ENCODE measurements around the gene TBX1. TPM values are rescaled to one million over a fixed set of nuclear protein-coding genes. Genes with fewer than 3 reads are reported as not detected.
A peak's percentile ranks its signal among the peaks of the same experiment; 100 is the strongest.

Gene TBX1
- total RNA-seq, 4 donors from 2014 or later = 1.6 to 7.0 (median 4.8) TPM

DNA sequence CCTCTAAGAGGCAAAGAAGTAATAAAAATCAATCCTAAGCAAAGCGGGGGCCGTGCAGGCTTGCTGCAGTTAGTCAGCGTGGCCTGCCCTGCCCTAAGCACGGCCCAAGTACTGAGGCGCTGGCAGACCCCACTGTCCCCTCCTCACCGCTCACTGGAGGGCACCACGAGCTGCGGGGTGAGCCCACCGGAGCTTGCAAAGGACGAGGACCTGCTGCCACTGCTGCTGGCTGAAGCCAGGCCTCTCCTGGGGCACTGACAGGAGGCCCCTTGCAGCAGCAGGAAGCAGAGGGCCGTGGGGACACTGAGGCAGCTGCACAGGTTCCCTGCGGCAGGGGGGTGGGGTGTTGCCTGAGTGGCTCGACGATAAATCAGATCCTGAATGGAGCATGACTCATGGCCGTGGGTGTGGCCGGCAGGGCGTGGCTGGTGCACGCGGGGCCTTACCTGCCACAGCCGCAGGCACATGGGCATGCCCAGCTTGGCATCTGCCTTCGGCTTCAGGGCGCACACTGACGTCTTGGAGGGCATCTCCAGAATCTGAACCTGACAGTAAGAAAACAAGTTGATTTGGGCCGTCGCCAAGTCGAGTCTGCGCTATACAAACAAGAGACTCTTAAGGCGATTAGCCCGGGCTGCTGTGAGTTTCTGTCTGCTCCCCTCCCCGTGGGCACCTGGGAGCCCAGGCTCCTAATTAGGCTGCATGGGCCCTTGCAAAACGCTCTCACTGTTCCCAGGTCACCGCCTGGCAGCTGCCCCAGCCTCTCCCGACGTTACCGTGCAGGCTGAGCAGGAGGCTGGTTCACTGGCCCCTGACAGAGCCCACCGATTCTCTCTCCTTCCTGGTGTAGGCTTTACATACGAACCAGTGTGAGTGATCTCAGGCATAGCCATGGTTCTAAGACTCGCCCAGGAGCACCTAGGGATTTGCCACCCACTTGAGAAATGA is 45.9 kb downstream of the TBX1 start:
- Histone ChIP-seq H3K36me3 (no peaks in the 10 kb centered on the region), H3K4me3 (no peak overlapping the region), H3K4me1 (peaks cover 63% of the 10 kb centered on the region), H3K27ac (peak overlapping the region; percentile 3), H3K27me3 (no peaks in the 10 kb centered on the region), H3K9me3 (no peaks in the 10 kb centered on the region)
- 29% methylated on average over 32 of the region's 38 CpGs for WGBS
- no peak for TF ChIP-seq EP300 (IDR thresholded peaks at IDR 0.05)
- TF ChIP-seq, protein P1, sequence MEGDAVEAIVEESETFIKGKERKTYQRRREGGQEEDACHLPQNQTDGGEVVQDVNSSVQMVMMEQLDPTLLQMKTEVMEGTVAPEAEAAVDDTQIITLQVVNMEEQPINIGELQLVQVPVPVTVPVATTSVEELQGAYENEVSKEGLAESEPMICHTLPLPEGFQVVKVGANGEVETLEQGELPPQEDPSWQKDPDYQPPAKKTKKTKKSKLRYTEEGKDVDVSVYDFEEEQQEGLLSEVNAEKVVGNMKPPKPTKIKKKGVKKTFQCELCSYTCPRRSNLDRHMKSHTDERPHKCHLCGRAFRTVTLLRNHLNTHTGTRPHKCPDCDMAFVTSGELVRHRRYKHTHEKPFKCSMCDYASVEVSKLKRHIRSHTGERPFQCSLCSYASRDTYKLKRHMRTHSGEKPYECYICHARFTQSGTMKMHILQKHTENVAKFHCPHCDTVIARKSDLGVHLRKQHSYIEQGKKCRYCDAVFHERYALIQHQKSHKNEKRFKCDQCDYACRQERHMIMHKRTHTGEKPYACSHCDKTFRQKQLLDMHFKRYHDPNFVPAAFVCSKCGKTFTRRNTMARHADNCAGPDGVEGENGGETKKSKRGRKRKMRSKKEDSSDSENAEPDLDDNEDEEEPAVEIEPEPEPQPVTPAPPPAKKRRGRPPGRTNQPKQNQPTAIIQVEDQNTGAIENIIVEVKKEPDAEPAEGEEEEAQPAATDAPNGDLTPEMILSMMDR (IDR thresholded peaks at IDR 0.05) = no peak
- peak; percentile 6 to 58 (median 16) for TF ChIP-seq POLR2AphosphoS5 (IDR thresholded peaks at IDR 0.05)
- TF ChIP-seq POLR2A (IDR thresholded peaks at IDR 0.05) = no peak
- peak; percentile 84 to 89 for DNase-seq (ENCODE audit: low spot score in 2 of 2)

DNA sequence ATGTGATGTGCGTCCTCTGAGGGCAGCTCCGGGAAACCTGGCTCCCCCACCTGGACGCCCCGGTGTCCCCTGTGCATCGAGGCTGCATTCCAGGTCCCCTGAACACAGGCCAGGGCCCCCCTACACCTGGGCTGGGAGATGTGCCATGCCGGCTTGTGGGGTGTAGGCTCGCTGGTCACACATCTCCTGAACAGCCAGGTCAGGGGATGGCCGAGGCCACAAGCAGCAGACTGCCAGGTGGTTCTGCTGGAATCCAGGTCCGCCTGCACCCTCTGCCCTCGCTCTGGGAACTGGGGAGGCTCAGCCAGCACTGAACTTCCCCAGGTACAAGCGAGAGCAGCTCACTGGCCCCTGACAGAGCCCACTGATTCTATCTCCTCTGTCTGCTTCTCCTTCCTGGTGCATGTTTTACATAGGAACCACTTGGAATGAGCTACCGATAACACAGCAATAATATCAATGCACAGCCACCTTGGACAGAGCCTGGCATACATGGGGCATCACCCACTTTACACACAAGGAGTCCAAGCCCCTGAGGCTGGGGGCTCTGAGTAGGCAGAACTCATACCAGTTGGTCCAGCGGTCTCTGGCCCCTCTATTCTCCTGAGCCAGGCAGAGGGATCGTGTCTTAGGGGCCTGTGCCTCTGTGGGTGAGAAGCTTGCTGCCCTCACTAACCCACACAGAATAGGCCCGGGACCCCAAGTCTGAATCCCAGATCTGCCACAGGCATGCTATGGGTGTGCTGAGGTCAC is 46.8 kb downstream of the TBX1 start:
- H3K27ac ChIP-seq = peak overlapping the region; percentile 3
- WGBS = 69% methylated on average over 8 of the region's 15 CpGs
- H3K9me3 ChIP-seq = no peaks in the 10 kb centered on the region
- DNase-seq (ENCODE audit: low spot score in 2 of 2) = peak; percentile 64 to 76
- no peak overlapping the region for H3K4me3 ChIP-seq
- TF ChIP-seq POLR2A (IDR thresholded peaks at IDR 0.05) (no peak), EP300 (IDR thresholded peaks at IDR 0.05) (no peak), POLR2AphosphoS5 (IDR thresholded peaks at IDR 0.05) (no peak)
- TF ChIP-seq, protein P1 (IDR thresholded peaks at IDR 0.05) = no peak
- no peaks in the 10 kb centered on the region for H3K36me3 ChIP-seq
- H3K27me3 ChIP-seq = no peaks in the 10 kb centered on the region
- peaks cover 65% of the 10 kb centered on the region for H3K4me1 ChIP-seq

- DNase-seq (ENCODE audit: low spot score in 2 of 2) = peak; percentile 53 to 79
- no peak overlapping the region for H3K27ac ChIP-seq
- peaks cover 61% of the 10 kb centered on the region for H3K4me1 ChIP-seq
- TF ChIP-seq, protein P1 (IDR thresholded peaks at IDR 0.05) = no peak
- no peak for TF ChIP-seq EP300 (IDR thresholded peaks at IDR 0.05)
- TF ChIP-seq POLR2AphosphoS5 (IDR thresholded peaks at IDR 0.05) = no peak
- no peak for TF ChIP-seq POLR2A (IDR thresholded peaks at IDR 0.05)
- H3K4me3 ChIP-seq = no peak overlapping the region
- H3K27me3 ChIP-seq = no peaks in the 10 kb centered on the region
- H3K36me3 ChIP-seq = no peaks in the 10 kb centered on the region
- no peaks in the 10 kb centered on the region for H3K9me3 ChIP-seq
- WGBS = 95% methylated on average over 13 of the region's 20 CpGs
Measured at GRCh38 chr22:19807914-19808872, 47.6 kb downstream of the TBX1 start.

GRCh38 chr22:19808873-19809478 is 48.4 kb downstream of the TBX1 start:
- Histone ChIP-seq H3K4me1 (peaks cover 57% of the 10 kb centered on the region), H3K4me3 (no peak overlapping the region), H3K9me3 (no peaks in the 10 kb centered on the region), H3K36me3 (no peaks in the 10 kb centered on the region), H3K27me3 (no peaks in the 10 kb centered on the region), H3K27ac (no peak overlapping the region)
- no peak for TF ChIP-seq POLR2AphosphoS5 (IDR thresholded peaks at IDR 0.05)
- no peak for TF ChIP-seq POLR2A (IDR thresholded peaks at IDR 0.05)
- no peak for TF ChIP-seq EP300 (IDR thresholded peaks at IDR 0.05)
- DNase-seq (ENCODE audit: low spot score in 2 of 2) = peak in 1 of 2 donors; percentile 74
- 86% methylated on average over 11 of the region's 11 CpGs for WGBS

- 55% methylated on average over 3 of the region's 3 CpGs for WGBS
- Histone ChIP-seq H3K27me3 (no peaks in the 10 kb centered on the region), H3K4me3 (no peak overlapping the region), H3K9me3 (no peaks in the 10 kb centered on the region), H3K36me3 (no peaks in the 10 kb centered on the region), H3K27ac (no peak overlapping the region), H3K4me1 (peaks cover 54% of the 10 kb centered on the region)
- TF ChIP-seq POLR2AphosphoS5 (IDR thresholded peaks at IDR 0.05) (no peak), POLR2A (IDR thresholded peaks at IDR 0.05) (no peak), EP300 (IDR thresholded peaks at IDR 0.05) (no peak)
- TF ChIP-seq, protein P1 (IDR thresholded peaks at IDR 0.05) = no peak
- DNase-seq (ENCODE audit: low spot score in 2 of 2) = no peak
Measured at GRCh38 chr22:19809741-19810140, 49.2 kb downstream of the TBX1 start.
